GM12801 (cell line): Measurements from ENCODE around the gene KIF3C.

ENCODE experiments used
- CTCF ChIP-seq: IDR thresholded peaks from one replicate; pipeline ENCODE4 v1.5.1; 2011; ENCODE audit warnings: control low read depth; ENCODE audit not compliant: insufficient read length; ENCODE audit errors: extremely low read depth

The KIF3C gene

DNA sequence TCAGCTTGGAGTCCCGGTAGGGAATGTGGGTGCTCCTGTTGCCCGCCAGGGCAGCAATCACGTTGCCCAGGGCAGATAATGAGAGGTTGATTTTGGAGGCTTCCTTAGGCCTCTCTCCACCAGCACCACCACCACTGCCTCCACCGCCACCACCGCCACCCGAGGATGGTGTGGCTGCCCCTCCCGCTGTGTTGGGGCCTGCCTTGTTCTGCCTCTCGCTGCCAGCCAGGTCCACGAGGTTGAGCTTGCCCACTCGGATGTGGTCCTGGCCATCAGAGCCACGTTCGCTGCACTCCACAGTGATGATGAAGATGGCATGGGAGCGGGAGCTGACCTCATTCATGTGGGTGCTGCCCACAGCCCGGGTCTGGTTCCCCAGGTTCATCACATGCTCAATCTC lies 1.3 kb downstream of the KIF3C start:
- TF ChIP-seq CTCF = no peak

GRCh38 chr2:25980076-25980887 lies 2.0 kb downstream of the KIF3C start:
- no peak for TF ChIP-seq CTCF

GRCh38 chr2:25979001-25979400 lies 3.3 kb downstream of the KIF3C start:
- no peak for TF ChIP-seq CTCF

DNA sequence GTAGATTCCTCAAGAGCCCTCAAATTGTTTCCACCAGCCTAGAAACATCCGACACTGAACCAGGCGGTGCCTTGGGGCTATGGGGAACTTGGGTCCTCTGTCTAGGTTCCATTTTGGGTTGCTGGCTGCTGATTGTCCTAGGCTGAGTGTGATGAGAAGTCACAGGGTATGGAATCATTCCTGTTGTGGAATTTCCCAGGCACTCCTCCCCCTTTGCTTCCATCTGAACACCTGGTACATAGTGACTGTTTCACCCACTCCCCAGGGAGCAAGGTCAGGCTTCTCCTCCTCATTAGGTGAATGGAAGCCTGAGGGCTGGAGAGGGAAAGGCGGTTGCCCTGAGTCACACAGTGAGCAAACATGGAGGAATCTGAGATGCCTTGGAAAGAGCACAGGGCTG lies 4.5 kb downstream of the KIF3C start:
- TF ChIP-seq CTCF = no peak

- no peak for TF ChIP-seq CTCF
These were observed 5.1 kb downstream of the KIF3C start for GRCh38 chr2:25976983-25977741.

- no peak for TF ChIP-seq CTCF
These were observed 10.1 kb downstream of the KIF3C start for GRCh38 chr2:25972049-25972823.

DNA sequence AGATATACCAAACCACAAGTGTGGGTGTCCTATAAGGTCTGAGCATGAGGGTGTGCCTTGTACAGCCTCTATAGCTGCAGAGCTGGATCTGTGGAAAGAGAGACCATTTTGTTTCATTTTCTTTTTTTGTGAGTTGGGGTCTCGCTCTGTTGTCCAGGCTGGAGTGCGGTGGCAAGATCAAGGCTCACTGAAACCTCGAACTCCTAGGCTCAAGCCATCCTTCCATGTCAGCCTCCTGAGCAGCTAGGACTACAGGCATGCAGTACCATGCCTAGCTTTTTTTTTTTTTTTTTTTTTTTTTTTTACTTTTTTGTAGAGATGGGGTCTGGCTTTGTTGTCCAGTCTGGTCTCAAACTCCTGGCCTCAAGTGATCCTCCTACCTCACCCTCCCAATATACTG lies 10.7 kb downstream of the KIF3C start:
- TF ChIP-seq CTCF = no peak
